GM12874 (cell line): Measurements from ENCODE around the gene MVB12B.

ENCODE experiments used
- CTCF ChIP-seq: IDR thresholded peaks from 2 replicates; pipeline ENCODE4 v1.5.1; 2011; ENCODE audit warnings: low read depth, mild to moderate bottlenecking, control low read depth, low read length, moderate library complexity; ENCODE audit not compliant: insufficient read depth

Gene MVB12B

DNA sequence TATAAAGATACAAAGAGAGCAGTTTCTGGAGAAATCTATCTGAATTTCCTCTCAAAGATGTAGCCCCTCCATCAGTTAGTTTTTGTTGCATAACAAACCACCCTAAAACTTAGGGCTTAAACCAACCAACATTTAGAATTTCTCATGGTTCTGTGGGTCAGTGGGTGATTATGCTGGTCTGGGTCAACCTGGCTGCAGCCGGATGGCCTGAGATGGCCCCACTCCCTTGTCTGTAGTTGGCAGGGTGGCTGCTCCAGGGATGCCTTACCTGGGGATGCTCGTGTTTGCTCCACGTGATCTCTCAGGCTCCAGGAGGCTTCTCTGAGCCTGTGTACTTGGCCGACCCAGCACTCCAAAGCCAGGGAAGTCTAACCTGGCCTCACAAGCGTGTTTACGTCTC is 139.3 kb downstream of the MVB12B start:
- TF ChIP-seq CTCF, result no peak

DNA sequence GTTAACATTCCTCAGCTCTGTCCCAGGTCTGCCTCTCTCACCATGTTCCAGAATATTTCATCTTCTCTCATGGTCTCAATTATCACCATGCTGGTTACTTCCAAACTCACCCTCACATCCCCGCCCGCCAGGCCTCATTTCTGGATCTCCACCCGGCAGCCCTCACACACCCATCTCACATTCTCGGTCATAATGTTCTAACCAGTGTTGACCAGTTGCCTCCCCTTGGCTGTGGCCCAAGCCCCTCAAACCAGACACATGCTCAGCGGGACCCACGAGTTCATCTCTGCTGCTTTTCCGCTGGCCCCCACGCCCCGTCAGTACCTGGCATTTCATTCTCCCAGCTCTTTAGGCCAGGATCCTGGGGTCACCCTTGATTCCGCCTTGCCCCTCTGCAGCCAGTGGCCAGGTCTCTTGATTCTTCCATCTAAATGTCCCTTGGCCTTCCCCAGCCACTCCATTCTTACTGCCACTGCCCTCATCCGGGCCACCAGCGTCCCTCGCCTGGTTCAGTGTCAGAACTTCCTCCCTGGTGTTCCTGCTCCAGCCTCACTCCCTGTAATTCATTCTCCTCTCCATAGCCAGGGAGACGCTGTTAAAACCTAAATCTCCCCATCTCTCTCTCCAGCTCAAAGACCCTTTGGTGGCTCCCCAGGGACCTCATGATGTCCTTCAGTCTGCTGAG is 141.7 kb downstream of the MVB12B start:
- no peak for TF ChIP-seq CTCF

DNA sequence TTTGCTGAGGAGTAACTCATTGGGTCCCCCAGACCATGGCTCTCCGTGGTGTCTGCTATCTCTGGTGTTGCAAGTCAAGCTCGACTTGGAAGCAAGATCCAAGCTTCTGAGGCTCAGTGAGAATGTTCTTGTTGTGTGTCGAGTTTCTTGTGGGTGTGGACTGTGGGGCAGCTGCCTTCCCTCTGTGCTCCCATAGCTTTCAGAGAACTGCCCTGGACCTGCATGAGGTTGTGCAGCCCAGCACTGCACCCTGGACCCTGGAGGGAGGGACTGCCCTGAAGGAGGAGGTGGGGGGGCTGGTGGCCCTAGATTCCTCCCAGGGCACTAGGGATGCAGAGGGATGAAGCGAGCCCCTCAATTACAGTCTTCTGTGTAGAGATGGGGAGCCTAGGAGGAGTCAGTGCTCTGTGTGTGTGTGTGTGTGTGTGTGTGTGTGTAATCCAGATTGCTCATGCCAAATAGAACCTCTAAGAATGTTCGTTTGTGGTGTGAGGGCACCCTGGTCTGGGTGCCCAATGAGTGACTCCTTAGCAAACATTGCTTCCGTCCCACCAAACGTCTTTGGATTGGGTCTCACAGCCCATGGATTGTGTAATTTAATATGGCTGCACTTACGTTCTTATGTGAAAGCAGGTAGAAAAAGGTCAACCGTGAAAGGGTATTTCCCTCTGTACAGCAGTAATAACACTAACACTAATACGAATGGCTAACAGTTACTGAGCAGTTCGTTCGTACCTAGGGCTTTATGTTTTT is 143.8 kb downstream of the MVB12B start:
- TF ChIP-seq CTCF, result no peak

DNA sequence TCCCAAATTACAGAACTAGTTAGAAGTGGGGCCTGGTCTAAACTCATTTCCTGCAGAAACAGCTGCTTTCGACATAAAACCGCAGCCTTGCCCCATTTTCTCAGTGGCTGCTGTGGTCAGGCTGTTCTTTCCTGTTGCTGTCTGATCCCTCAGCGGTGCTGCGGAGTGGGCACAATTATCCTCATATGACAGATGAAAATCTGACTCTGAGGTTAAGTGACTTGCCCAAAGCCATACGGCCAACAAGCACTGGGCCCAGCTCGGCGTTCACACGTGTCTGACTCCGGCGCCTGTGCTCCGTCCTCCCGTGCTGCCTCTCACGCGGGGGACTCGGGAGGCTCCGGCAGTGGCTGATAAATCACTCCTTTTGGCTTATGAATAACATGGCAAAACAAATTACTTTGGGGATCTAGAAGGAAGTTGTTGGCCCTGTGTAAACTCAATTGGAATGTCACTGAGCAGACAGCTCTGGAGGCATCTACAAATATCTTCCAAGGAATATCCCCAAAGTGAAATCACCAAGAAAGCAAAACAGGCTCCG is 144.5 kb downstream of the MVB12B start:
- TF ChIP-seq CTCF, result no peak

DNA sequence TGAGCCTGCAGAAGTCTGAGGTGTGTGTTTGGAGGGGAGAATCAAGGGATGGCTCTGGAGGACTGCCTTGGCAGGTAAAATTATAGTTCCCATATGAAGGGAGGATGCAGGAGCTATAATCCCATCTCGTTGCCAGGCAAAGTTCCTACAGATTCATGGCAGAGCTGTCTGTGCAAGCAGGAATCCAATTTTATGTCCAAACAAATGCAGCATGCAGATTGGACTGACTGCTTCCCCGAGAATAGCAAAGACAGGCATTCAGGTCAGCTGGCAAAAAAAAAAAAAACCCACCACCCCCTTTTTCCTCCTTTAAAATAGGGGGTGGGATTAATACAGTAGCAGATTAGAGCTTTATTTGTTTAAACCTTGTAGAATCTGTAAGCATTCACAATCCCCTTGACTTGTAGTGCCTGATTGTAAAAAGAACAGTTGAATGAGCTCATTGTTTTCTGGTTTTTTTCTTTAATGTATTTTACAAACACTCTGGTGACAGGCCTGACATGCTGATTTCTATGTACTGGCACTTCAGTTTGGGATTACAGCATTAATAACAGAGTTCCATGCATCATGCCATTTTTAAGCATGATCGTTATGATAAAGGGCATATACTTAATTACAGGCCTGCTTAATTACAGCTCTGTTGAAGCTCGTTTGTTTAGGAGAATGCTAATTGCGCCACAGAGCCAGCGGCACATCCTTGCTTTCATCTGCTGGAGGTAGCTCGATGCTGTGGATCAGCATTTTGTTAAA is 145.7 kb downstream of the MVB12B start:
- no peak for TF ChIP-seq CTCF

DNA sequence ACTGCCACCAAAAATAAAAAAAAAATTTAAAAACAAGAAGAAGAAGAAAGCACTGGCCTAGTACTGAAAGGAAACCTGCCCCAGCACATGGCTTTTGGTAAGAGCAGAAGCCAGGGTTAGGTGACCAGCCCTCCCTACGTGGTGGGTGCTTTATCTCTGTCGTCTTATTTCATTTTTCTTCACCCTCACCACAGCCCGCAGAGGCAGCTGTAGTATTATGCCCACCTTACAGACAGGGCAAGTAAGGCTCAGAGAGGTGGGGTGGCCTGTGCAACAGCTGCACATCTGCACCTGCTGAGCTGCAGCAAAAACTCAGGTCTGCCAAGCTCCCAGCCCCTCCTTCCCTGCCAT is 146.3 kb downstream of the MVB12B start:
- TF ChIP-seq CTCF, result no peak

DNA sequence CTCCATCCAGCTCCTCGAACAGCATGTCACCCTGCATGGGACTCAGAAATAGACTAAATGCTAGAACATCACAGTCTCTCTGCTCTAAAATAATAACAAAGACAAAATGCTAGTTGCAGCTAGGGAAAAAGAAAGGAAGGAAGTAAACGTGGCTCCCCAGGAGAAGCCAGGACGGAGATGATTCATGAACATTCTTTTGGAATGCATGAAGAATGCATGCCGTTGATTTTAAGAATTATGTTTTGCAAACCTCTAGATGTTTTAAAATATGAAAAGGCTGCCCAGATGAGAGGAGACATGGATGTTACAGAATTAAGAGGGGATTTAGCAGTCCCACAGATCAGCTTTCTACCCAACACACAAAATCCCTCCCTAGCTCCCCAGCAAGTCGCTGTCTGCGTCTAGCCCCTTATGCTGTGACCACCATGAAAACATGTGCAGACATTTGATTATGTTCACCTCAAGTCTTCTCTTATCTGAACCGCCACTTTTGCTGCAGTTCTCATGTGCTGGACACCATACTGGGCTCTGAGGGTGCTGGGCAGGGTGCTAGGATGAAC is 147.7 kb downstream of the MVB12B start:
- TF ChIP-seq CTCF, result no peak
